Epithelial cell of esophagus (primary cell): ENCODE measurements around the gene CCL21.

ENCODE experiments used
- DNase-seq: peaks from one replicate; pipeline ENCODE4 v3.0.0; 2010; ENCODE audit warnings: low read depth
- H3K4me3 ChIP-seq: 2 replicates; pipeline ENCODE4 v1.5.1; 2011; ENCODE audit warnings: mild to moderate bottlenecking, low read length, control low read depth
- TF ChIP-seq, protein P1 (sequence below): IDR thresholded peaks from 2 replicates; pipeline ENCODE4 v1.5.1; 2011; ENCODE audit warnings: low read depth, mild to moderate bottlenecking, low read length, control low read depth, inconsistent platforms; ENCODE audit not compliant: insufficient read depth; ENCODE audit errors: missing control alignments

The CCL21 gene

DNA sequence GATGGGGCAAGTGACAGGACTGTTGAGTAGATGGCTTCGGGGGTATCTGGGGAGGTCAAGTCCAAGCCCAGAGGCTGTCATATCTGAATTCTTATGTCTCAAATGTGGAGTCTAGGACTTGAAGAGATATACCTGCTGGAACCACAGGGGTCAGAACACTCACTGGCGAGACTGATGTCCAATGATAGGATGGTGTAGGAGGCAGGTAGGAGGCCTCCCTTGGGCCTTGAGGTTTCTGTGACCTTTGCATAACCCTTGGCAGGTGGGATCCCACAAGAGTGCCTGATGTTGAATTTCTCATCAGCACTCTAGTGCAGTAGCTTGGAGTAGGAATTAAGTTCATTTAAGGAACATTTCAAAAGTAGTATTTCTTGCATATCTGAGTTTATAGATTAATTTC is 2.8 kb downstream of the CCL21 start:
- H3K4me3 ChIP-seq: no peak overlapping the region
- TF ChIP-seq, protein P1, sequence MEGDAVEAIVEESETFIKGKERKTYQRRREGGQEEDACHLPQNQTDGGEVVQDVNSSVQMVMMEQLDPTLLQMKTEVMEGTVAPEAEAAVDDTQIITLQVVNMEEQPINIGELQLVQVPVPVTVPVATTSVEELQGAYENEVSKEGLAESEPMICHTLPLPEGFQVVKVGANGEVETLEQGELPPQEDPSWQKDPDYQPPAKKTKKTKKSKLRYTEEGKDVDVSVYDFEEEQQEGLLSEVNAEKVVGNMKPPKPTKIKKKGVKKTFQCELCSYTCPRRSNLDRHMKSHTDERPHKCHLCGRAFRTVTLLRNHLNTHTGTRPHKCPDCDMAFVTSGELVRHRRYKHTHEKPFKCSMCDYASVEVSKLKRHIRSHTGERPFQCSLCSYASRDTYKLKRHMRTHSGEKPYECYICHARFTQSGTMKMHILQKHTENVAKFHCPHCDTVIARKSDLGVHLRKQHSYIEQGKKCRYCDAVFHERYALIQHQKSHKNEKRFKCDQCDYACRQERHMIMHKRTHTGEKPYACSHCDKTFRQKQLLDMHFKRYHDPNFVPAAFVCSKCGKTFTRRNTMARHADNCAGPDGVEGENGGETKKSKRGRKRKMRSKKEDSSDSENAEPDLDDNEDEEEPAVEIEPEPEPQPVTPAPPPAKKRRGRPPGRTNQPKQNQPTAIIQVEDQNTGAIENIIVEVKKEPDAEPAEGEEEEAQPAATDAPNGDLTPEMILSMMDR: no peak
- no peak for DNase-seq

DNA sequence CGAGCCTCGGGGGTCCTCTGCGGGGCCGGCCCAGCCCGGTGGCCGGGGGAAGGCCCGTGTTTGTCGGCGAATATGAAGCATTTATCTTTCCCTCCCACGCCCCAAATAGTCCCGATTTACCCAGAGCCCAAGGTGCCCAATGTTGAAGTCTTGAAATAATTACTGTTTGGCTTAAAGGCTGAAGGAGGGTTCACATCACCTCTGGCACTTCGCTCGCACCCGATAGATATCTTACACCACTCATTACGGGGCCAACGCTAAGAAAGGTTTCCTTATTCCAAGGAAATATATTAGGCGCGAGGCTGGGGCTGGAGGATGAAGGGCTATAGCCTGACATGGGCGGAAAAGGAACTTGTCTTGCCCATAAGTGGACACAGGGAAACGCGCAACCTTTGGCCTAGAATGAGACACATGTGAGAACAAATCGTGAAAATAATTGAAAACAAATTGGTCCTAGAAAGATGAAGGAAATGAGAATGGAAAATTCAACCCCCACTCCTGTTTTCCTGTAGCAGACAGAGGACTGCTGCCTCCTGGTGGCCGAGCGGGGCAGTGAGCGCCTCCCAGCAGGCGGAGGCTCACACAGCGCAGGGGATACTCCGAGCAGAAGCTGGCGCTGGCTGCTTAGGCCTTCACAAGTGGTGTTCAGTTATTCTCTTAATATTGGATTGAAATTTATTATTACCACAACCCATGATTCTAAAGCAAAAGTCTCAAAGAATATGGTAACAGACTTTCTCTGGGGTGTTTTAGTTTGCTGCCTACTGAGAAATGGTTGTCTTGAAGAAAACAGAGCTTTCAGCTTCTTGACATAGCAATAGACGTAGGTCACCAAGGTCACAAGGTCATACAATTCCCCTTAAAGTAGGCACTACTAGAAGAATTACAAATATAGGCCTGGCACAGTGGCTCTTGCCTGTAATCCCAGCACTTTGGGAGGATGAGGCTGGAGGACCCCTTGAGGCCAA is 7.9 kb downstream of the CCL21 start:
- peak overlapping the region; percentile 61 for H3K4me3 ChIP-seq
- TF ChIP-seq, protein P1: peak; percentile 99
- peak; percentile 81 for DNase-seq

DNA sequence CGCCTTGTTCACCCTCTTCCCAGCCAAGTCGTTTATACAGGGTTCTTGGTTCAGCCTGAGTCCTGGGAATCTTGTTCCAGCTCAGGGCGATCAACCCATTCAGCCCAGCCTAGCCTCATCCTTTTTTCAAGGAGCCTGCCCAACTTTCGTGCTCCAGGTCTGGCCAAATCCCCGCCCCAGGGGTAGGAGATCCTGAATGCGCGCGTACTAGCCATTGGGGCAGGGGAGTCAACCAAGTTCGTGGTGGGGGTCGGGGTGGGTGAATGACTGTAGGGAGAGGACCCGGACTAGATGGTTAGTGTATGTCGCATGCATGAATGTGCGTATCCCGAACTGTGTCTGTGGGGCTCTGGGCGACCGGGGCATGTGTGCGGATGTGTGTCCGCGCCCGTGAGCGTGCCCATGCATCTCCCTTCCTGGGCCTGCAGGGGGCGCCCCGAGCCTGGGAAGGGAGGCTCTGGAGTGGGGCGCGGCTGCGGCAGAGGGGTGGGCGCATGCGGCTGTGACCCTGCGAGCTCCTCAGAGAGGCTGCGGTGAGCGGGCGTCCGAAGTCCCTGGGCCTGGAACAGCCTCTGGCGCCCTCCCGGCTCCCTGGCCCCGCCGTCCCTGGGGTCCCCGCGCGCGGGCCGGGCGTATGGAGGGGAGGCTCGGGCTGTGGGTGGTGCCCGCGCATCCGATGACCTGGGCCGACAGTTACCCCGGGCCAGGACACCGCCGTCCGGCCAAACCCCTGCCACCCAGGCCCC is 8.7 kb downstream of the CCL21 start:
- peak; percentile 71 for DNase-seq
- H3K4me3 ChIP-seq: peak overlapping the region; percentile 61

DNA sequence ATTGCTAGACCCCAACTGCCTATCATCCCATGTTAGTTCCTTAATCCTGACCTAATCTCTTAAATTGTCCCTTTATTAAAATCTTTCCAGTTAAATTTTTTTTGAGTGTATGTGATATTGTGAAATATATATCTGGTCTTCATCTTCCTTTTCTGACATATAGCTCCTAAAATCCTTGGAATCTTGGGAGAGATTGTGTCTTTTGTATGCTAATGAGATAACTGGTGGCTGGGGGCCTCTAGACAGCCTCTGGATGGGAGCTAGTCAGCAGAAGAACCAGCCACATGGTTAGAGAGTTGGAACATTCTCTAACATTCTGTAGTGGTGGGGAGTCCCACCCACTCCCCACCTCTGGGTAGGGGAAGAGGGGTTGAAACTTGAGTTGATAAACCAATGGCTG is 15.1 kb downstream of the CCL21 start:
- TF ChIP-seq, protein P1: no peak
- DNase-seq: no peak
- no peak overlapping the region for H3K4me3 ChIP-seq

More for the DNA sequence above, 8.7 kb downstream of the CCL21 start:
- TF ChIP-seq, protein P1: peak; percentile 79

DNA sequence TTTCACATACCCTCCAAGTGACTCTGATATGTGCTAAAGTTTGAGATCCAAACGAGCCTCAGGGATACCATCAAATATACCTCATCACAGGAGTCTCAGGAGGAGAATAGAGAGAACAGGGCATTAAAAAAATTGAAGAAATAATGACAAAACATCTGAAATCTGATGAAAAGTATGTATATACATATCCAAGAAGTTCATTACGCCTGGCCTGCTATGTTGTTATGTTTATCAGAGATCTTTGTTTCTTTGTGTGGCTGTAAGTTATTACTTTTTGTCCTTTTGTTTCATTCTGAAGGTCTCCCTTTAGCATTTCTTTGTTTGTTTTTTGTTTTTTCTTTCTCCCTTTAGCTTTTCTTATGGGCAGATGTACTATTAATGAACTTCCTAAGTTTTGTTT is 16.4 kb downstream of the CCL21 start:
- no peak overlapping the region for H3K4me3 ChIP-seq
- TF ChIP-seq, protein P1: no peak
- no peak for DNase-seq

DNA sequence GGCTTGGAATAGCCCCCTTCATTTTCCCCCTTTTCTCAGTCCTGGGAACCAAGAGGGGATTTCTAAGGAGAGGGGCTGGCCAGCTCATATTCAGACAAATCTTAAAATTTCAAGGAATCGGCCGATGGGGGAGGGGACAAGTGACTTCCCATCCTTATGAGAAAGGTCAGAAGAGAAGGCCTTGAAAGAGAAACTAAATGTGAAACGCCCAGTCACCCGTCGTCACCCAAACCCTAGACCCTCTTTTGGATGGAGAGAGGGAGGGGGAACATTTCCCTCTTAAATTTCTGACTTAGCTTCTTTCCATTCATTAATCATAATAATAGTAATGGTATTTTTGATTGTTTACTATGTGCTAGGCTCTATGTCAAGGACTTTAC is 18.0 kb downstream of the CCL21 start:
- no peak overlapping the region for H3K4me3 ChIP-seq
- DNase-seq: no peak
- TF ChIP-seq, protein P1: no peak
